Measurements from ENCODE around the gene CNTNAP5.

Gene CNTNAP5

GRCh38 chr2:124566518-124566970 lies 541.5 kb downstream of the CNTNAP5 start:
- H3K9me3 ChIP-seq (replicated peaks; ENCODE audit: low read length): peaks cover 6% of the 10 kb centered on the region
- no peaks in the 10 kb centered on the region for H3K36me3 ChIP-seq (ENCODE audit: insufficient read depth, low read length)
- H3K4me2 ChIP-seq (ENCODE audit: low read length): no peak overlapping the region
- H3K4me3 ChIP-seq (ENCODE audit: low read length): no peak overlapping the region
- no peak overlapping the region for H3K9ac ChIP-seq (ENCODE audit: low read depth, low read length)
- no peaks in the 10 kb centered on the region for H3K27me3 ChIP-seq (ENCODE audit: control insufficient read depth, insufficient read depth, low read length)
- H3K4me1 ChIP-seq (ENCODE audit: control insufficient read depth, insufficient read depth, low read length): no peaks in the 10 kb centered on the region

DNA sequence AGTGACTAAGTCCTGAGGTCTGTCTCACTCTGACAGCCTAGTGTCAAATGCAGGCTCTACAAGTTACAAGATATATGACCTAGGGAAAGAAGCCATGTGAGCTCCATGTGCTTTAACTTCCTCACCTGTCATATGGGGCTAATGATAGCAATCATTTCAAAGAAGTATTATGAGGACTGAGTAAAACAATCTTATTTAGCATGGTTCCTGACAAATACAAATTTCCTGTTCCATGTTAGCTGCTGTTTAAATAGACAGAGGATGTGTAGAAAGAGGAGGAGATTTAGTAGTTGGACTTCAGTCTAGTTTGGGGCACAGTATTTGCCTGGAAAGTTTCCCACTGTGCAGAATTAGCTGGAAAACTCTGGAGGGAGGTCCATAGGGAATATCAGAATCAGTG lies 545.8 kb downstream of the CNTNAP5 start:
- H3K9ac ChIP-seq (ENCODE audit: low read depth, low read length): no peak overlapping the region
- H3K36me3 ChIP-seq (ENCODE audit: insufficient read depth, low read length): no peaks in the 10 kb centered on the region
- H3K4me3 ChIP-seq (ENCODE audit: low read length): no peak overlapping the region
- no peak overlapping the region for H3K4me2 ChIP-seq (ENCODE audit: low read length)
- no peaks in the 10 kb centered on the region for H3K27me3 ChIP-seq (ENCODE audit: control insufficient read depth, insufficient read depth, low read length)
- H3K4me1 ChIP-seq (ENCODE audit: control insufficient read depth, insufficient read depth, low read length): no peaks in the 10 kb centered on the region
- H3K9me3 ChIP-seq (replicated peaks; ENCODE audit: low read length): peaks cover 8% of the 10 kb centered on the region

DNA sequence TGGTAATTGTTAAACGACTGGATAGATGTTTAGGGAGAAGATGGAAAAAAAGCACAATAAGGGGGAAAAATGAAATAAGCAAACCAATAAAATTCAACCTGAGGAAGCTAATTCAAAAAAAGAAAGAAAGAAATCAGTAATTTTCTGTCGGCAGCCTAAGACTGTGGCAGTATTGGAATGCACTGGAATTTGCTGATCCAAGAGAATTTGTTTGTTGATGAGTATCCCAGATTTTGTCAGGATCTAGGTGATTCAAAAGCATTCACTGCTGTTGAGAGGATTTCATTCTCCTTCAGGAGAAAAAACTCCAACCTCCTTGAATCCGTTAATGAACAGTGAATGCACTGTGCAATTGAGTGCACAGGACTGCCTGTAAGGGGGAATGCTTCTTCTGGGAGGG lies 546.7 kb downstream of the CNTNAP5 start:
- Histone ChIP-seq H3K36me3 (ENCODE audit: insufficient read depth, low read length) (no peaks in the 10 kb centered on the region), H3K9ac (ENCODE audit: low read depth, low read length) (no peak overlapping the region), H3K9me3 (replicated peaks; ENCODE audit: low read length) (peaks cover 8% of the 10 kb centered on the region), H3K4me1 (ENCODE audit: control insufficient read depth, insufficient read depth, low read length) (no peaks in the 10 kb centered on the region), H3K4me3 (ENCODE audit: low read length) (no peak overlapping the region), H3K4me2 (ENCODE audit: low read length) (no peak overlapping the region), H3K27me3 (ENCODE audit: control insufficient read depth, insufficient read depth, low read length) (no peaks in the 10 kb centered on the region)

- Histone ChIP-seq H3K27me3 (ENCODE audit: control insufficient read depth, insufficient read depth, low read length) (no peaks in the 10 kb centered on the region), H3K4me3 (ENCODE audit: low read length) (no peak overlapping the region), H3K4me1 (ENCODE audit: control insufficient read depth, insufficient read depth, low read length) (no peaks in the 10 kb centered on the region), H3K36me3 (ENCODE audit: insufficient read depth, low read length) (no peaks in the 10 kb centered on the region), H3K9ac (ENCODE audit: low read depth, low read length) (no peak overlapping the region), H3K9me3 (replicated peaks; ENCODE audit: low read length) (peaks cover 11% of the 10 kb centered on the region), H3K4me2 (ENCODE audit: low read length) (no peak overlapping the region)
Measured at GRCh38 chr2:124572934-124573634, 548.0 kb downstream of the CNTNAP5 start.

DNA sequence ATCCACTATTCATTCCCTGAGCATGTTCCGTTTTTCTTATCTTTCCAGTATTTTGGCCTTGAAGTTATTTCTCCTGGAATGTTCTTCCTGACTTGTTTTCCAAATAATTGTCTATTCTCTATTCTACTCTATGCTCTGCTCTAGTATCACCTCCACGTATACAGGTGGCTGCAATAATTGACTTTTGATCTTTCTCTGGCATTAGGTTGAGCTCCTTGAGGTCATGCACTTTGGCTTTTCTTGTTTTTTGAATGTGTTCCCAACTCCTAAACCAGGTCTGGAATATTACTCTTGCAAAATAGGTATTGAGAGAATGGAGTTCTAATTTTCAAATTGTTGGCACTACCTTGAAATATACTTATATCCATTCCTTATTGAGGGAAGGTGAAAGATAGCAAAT lies 550.4 kb downstream of the CNTNAP5 start:
- no peaks in the 10 kb centered on the region for H3K4me1 ChIP-seq (ENCODE audit: control insufficient read depth, insufficient read depth, low read length)
- no peak overlapping the region for H3K9ac ChIP-seq (ENCODE audit: low read depth, low read length)
- no peak overlapping the region for H3K4me2 ChIP-seq (ENCODE audit: low read length)
- peaks cover 7% of the 10 kb centered on the region for H3K9me3 ChIP-seq (replicated peaks; ENCODE audit: low read length)
- H3K27me3 ChIP-seq (ENCODE audit: control insufficient read depth, insufficient read depth, low read length): no peaks in the 10 kb centered on the region
- no peak overlapping the region for H3K4me3 ChIP-seq (ENCODE audit: low read length)
- no peaks in the 10 kb centered on the region for H3K36me3 ChIP-seq (ENCODE audit: insufficient read depth, low read length)

- H3K9me3 ChIP-seq (replicated peaks; ENCODE audit: low read length): peaks cover 15% of the 10 kb centered on the region
- H3K4me1 ChIP-seq (ENCODE audit: control insufficient read depth, insufficient read depth, low read length): no peaks in the 10 kb centered on the region
- H3K4me2 ChIP-seq (ENCODE audit: low read length): no peak overlapping the region
- H3K27me3 ChIP-seq (ENCODE audit: control insufficient read depth, insufficient read depth, low read length): no peaks in the 10 kb centered on the region
- H3K36me3 ChIP-seq (ENCODE audit: insufficient read depth, low read length): no peaks in the 10 kb centered on the region
- H3K9ac ChIP-seq (ENCODE audit: low read depth, low read length): no peak overlapping the region
- H3K4me3 ChIP-seq (ENCODE audit: low read length): no peak overlapping the region
Measured at GRCh38 chr2:124580263-124580662, 555.2 kb downstream of the CNTNAP5 start.

GRCh38 chr2:124582387-124582786 lies 557.3 kb downstream of the CNTNAP5 start:
- H3K4me2 ChIP-seq (ENCODE audit: low read length): no peak overlapping the region
- no peak overlapping the region for H3K4me3 ChIP-seq (ENCODE audit: low read length)
- H3K36me3 ChIP-seq (ENCODE audit: insufficient read depth, low read length): no peaks in the 10 kb centered on the region
- no peaks in the 10 kb centered on the region for H3K27me3 ChIP-seq (ENCODE audit: control insufficient read depth, insufficient read depth, low read length)
- no peaks in the 10 kb centered on the region for H3K4me1 ChIP-seq (ENCODE audit: control insufficient read depth, insufficient read depth, low read length)
- H3K9me3 ChIP-seq (replicated peaks; ENCODE audit: low read length): peaks cover 13% of the 10 kb centered on the region
- H3K9ac ChIP-seq (ENCODE audit: low read depth, low read length): no peak overlapping the region

- Histone ChIP-seq H3K27me3 (ENCODE audit: control insufficient read depth, insufficient read depth, low read length) (no peaks in the 10 kb centered on the region), H3K4me1 (ENCODE audit: control insufficient read depth, insufficient read depth, low read length) (no peaks in the 10 kb centered on the region), H3K9ac (ENCODE audit: low read depth, low read length) (no peak overlapping the region), H3K9me3 (replicated peaks; ENCODE audit: low read length) (peaks cover 10% of the 10 kb centered on the region), H3K4me2 (ENCODE audit: low read length) (no peak overlapping the region), H3K36me3 (ENCODE audit: insufficient read depth, low read length) (no peaks in the 10 kb centered on the region), H3K4me3 (ENCODE audit: low read length) (no peak overlapping the region)
Measured at GRCh38 chr2:124584615-124585014, 559.5 kb downstream of the CNTNAP5 start.

GRCh38 chr2:124585277-124585676 lies 560.2 kb downstream of the CNTNAP5 start:
- Histone ChIP-seq H3K9ac (ENCODE audit: low read depth, low read length) (no peak overlapping the region), H3K9me3 (replicated peaks; ENCODE audit: low read length) (peaks cover 10% of the 10 kb centered on the region), H3K36me3 (ENCODE audit: insufficient read depth, low read length) (no peaks in the 10 kb centered on the region), H3K4me1 (ENCODE audit: control insufficient read depth, insufficient read depth, low read length) (no peaks in the 10 kb centered on the region), H3K4me3 (ENCODE audit: low read length) (no peak overlapping the region), H3K4me2 (ENCODE audit: low read length) (no peak overlapping the region), H3K27me3 (ENCODE audit: control insufficient read depth, insufficient read depth, low read length) (no peaks in the 10 kb centered on the region)

DNA sequence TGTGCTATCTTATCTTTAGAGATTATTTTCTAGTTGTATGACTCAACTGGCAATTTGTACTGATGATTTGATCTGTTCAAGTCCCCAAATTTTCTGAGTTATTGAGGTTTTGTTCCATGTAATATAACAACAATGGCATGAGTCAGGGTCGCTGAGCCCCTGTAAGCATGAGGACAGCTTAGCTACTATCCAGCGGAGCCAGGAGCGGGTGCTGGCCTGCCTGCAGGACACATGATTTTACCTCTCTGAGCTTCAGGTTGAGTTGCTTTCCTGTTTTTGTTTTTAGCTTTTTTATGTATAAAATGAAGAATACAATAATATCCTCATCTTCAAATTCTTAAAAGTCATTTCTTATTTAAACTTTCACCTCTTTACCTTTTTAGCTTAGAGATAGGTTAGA lies 561.1 kb downstream of the CNTNAP5 start:
- no peaks in the 10 kb centered on the region for H3K36me3 ChIP-seq (ENCODE audit: insufficient read depth, low read length)
- H3K4me2 ChIP-seq (ENCODE audit: low read length): no peak overlapping the region
- H3K9ac ChIP-seq (ENCODE audit: low read depth, low read length): no peak overlapping the region
- H3K4me1 ChIP-seq (ENCODE audit: control insufficient read depth, insufficient read depth, low read length): no peaks in the 10 kb centered on the region
- no peak overlapping the region for H3K4me3 ChIP-seq (ENCODE audit: low read length)
- no peaks in the 10 kb centered on the region for H3K27me3 ChIP-seq (ENCODE audit: control insufficient read depth, insufficient read depth, low read length)
- peaks cover 3% of the 10 kb centered on the region for H3K9me3 ChIP-seq (replicated peaks; ENCODE audit: low read length)

GRCh38 chr2:124586835-124587234 lies 561.7 kb downstream of the CNTNAP5 start:
- Histone ChIP-seq H3K9me3 (replicated peaks; ENCODE audit: low read length) (peaks cover 3% of the 10 kb centered on the region), H3K27me3 (ENCODE audit: control insufficient read depth, insufficient read depth, low read length) (no peaks in the 10 kb centered on the region)

GRCh38 chr2:124589971-124590370 lies 564.9 kb downstream of the CNTNAP5 start:
- H3K27me3 ChIP-seq (ENCODE audit: control insufficient read depth, insufficient read depth, low read length): no peaks in the 10 kb centered on the region
- no peaks in the 10 kb centered on the region for H3K4me1 ChIP-seq (ENCODE audit: control insufficient read depth, insufficient read depth, low read length)
- no peak overlapping the region for H3K4me3 ChIP-seq (ENCODE audit: low read length)
- H3K4me2 ChIP-seq (ENCODE audit: low read length): no peak overlapping the region
- H3K36me3 ChIP-seq (ENCODE audit: insufficient read depth, low read length): no peaks in the 10 kb centered on the region
- no peak overlapping the region for H3K9ac ChIP-seq (ENCODE audit: low read depth, low read length)
- H3K9me3 ChIP-seq (replicated peaks; ENCODE audit: low read length): no peaks in the 10 kb centered on the region

More at GRCh38 chr2:124586835-124587234, 561.7 kb downstream of the CNTNAP5 start:
- Histone ChIP-seq H3K4me3 (ENCODE audit: low read length) (no peak overlapping the region), H3K36me3 (ENCODE audit: insufficient read depth, low read length) (no peaks in the 10 kb centered on the region), H3K4me1 (ENCODE audit: control insufficient read depth, insufficient read depth, low read length) (no peaks in the 10 kb centered on the region), H3K4me2 (ENCODE audit: low read length) (no peak overlapping the region), H3K9ac (ENCODE audit: low read depth, low read length) (no peak overlapping the region)
